GM12874 (cell line): ENCODE data around the gene P3H1.

Experiments
- CTCF ChIP-seq: IDR thresholded peaks from 2 replicates; pipeline ENCODE4 v1.5.1; 2011; ENCODE audit warnings: low read depth, mild to moderate bottlenecking, control low read depth, low read length, moderate library complexity; ENCODE audit not compliant: insufficient read depth

The P3H1 gene

GRCh38 chr1:42780176-42780575 lies 13.3 kb upstream of the P3H1 start:
- TF ChIP-seq CTCF = no peak

GRCh38 chr1:42779725-42780124 lies 12.9 kb upstream of the P3H1 start:
- TF ChIP-seq CTCF = no peak

- peak; percentile 62 for TF ChIP-seq CTCF
Observed at GRCh38 chr1:42777852-42778251, 11.0 kb upstream of the P3H1 start.

- no peak for TF ChIP-seq CTCF
Observed at GRCh38 chr1:42776502-42776901, 9.7 kb upstream of the P3H1 start.

DNA sequence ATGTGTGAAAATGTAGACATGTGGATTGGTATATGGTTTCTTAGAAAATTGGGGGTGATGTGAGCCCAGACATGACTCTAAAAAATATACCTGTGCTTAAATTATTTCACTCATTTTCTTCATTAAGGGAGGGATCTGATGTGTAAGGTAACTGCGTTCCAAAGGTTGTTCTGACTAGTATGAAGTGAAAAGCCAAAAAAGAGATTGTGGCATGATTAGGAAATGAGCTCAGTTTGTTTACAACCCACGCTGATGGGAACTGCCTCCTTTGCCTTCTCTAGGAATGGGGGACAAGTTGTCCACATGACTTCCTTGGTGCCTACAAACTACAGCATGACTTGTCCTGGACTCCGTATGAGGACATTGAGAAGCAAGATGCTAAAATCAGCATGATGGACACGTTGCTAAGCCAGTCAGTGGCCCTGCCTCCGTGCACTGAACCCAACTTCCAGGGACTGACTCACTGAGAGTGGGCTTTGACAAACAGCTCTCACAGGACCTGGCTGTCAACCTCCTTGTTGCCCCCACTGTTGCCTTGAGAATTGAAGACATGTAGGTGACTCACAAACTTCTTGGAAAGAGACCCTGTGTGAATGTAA lies 8.2 kb upstream of the P3H1 start:
- TF ChIP-seq CTCF = no peak

DNA sequence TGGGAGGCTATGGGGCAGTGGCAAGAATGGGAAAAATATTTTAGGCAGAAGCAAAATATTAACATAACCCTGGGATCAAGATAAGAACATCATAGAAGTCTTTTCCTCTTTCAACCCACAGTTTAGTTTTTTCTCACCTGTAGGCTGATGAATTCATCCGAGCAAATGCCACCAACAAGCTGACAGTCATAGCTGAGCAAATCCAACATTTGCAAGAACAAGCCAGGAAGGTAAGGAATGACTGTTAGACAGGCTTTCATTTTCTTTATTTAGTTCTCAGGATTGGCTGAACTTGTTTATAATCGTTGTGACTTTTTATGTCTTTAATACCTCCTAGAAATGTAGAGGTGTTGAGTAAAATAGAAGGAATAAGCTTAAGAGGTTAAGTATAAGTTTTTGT lies 6.6 kb upstream of the P3H1 start:
- TF ChIP-seq CTCF = no peak

GRCh38 chr1:42769811-42770210 lies 3.0 kb upstream of the P3H1 start:
- TF ChIP-seq CTCF = no peak
